NOMO-1 (cell line): ENCODE measurements around the gene RAPGEF2.
A peak's percentile ranks its signal among the peaks of the same experiment; 100 is the strongest.
"Not testable (repeated sequence)": the region's sequence is repeated elsewhere in the genome, so short reads cannot be mapped to it uniquely, and the experiment has no call there.

Experiments
- DNase-seq, 2 experiments: peaks; one replicate each; lab custom pipeline; 2025; ENCODE audit not compliant: unreplicated experiment in 2 of 2; lab: John Stamatoyannopoulos, UW

The RAPGEF2 gene

GRCh38 chr4:159160242-159160641, 57.4 kb downstream of the RAPGEF2 start:
- no peak for DNase-seq

GRCh38 chr4:159161436-159161835, 58.6 kb downstream of the RAPGEF2 start:
- not testable (repeated sequence) for DNase-seq

DNA sequence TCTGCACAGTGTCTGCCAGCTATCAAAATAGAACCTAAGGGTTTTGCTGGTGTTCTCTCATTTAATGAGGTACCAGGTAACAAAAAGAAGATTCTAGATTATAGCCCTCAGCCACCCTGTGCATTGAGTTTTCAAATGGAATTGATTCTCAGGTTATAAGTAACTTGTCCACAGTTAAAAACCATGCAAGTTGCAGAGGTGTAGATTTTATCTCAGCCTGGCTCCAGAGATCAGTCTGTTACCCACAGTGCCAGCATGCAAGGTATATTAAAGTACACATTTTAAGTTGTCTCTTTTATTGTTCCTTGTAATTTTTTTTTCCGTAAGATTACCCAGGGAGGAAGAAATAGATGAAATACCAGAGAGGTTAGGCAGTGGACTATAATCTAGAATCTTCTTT, 59.7 kb downstream of the RAPGEF2 start:
- no peak for DNase-seq

- DNase-seq: no peak
Measured at GRCh38 chr4:159163521-159163920, 60.6 kb downstream of the RAPGEF2 start.

DNA sequence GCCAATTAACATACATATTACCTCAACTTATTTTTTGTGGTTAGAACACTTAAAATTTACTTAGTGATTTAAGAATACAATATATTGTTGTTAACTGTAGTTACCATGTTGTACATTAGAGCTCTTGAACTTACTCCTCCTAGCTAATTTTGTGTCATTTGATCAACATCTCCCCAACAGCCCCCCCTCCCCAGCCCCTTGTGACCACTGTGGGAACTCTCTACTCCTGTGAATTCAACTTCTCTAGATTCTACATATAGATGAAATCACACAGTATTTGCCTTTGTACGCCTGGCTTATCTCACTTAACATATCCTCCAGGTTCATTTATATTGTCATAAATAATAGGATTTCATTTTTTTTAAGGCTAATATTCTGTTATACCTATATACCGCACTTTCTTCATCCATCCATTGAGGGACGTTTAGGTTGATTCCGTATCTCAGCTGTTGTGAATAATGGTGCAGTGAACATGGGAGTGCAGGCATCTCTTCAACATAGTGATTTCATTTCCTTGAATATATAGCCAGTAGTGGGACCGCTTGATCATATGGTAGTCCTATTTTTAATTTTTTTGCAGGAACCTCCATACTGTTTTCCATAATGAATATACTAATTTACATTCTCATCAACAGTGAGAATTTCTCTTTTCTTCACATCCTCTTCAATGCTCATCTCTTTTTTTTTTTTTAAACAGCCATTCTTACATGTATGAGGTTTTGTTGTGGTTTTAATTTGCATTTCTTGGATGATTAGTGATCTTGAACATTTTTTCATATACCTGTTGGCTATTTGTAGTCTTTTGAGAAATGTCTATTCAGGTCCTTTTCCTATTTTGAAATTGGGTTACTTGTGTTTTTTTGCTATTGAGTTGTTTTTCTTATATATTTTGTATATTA, 66.8 kb downstream of the RAPGEF2 start:
- DNase-seq: no peak

DNA sequence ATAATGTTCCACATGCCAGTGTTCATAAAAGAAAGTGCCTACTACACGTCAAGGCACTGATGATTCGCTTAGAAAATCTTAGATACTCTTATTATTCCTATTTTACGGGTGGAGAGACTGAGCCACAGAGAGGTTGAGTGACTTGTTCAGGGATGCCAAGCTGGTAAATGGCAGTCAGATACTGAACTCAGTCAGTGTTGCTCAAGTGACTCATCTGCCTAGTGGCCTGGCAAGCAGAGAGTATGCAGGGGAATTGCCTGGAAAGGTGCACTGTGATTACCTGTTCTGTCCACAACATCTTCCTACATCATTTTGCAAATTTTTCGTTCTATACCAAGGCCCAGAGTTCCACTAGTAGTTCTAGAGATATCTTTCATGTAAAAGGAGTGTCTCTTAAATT, 68.4 kb downstream of the RAPGEF2 start:
- DNase-seq: no peak

GRCh38 chr4:159173886-159174285, 71.0 kb downstream of the RAPGEF2 start:
- DNase-seq: no peak

GRCh38 chr4:159174645-159175084, 71.8 kb downstream of the RAPGEF2 start:
- DNase-seq: no peak

DNA sequence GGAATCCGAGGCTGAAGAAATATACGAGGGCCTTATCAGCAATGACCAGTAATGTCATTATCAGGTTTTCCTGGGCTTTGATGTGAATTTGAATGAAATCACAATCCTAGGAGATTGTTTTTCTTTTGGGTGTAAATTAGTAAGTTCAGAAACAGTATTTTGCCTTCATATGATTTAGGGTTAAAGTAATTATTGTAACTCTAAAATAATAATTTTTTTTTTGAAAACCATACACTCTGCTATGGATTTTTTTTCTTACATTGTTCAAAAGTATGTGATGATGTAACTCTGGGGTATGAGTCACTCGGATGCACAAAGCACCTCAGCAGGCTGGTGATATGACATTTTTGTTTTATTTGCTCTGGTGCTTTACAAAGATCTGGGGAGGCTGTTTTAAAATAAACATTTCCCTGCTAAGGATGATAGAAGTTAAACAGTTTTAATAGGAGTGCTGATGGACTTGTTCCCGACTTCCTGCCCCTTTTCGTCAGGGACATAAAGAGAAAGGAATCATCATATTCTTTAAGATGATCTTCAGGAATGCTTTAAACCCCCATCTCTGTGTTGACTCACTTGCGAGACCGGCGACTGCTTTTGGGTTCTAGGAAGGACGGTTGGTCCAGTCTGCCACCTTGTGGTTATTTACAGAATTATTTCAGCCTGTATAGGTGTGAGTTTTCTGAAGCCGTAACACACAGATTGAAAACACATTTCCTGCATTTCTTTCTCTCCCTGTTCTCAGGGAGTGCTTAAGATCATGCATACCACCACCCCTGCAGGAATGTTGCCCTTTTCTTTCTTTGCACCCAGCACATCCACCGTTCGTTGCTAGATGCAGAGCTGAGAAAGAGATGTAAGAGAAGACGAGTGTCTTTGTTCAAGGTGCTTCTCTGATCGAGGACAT, 72.5 kb downstream of the RAPGEF2 start:
- peak; percentile 60 to 62 for DNase-seq

GRCh38 chr4:159175989-159176375, 73.1 kb downstream of the RAPGEF2 start:
- no peak for DNase-seq

DNA sequence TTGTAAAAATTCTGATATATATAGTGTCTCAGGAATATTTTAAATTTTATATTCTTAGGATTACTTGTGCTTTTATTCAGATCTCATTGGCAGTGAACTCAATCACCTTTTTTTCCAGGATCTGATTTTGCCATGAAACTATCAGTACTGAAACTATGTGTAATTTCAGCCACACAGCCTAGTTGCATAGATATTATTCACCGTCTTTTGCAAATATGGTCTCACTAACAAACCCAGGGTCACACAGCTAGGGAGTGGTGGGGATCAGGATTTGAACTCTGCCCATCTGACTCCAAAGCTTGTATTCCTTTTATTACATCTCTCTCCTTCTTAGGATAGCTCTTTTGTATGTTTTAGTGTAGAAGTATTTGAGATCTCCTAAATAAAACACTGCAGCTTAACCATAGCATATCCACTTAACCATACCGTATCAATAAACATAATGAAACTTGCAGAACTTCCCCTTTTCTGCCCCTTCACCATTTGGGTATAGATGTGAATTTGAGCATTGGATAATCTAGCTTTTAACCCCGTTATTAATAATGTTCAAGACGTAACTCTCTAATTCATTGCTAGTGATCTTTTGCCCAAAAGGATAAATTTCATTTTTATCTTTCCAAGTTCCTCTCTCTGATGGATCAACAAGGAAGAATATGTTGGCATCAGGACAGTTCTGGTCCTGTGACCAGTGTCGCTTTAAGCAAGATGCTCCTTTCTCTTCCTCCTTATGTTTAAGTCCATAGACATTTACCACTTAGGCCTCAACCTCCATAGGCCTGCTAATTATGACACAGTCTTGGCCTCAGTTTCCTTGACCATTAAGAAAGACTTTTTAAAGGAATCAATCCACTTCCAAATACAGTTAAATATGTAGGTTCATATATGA, 74.6 kb downstream of the RAPGEF2 start:
- peak; percentile 21 to 58 for DNase-seq

- peak; percentile 44 to 91 for DNase-seq
Measured at GRCh38 chr4:159178151-159178546, 75.3 kb downstream of the RAPGEF2 start.

- peak in 1 of 2 experiments; percentile 19 for DNase-seq
Measured at GRCh38 chr4:159178979-159179969, 76.4 kb downstream of the RAPGEF2 start.

DNA sequence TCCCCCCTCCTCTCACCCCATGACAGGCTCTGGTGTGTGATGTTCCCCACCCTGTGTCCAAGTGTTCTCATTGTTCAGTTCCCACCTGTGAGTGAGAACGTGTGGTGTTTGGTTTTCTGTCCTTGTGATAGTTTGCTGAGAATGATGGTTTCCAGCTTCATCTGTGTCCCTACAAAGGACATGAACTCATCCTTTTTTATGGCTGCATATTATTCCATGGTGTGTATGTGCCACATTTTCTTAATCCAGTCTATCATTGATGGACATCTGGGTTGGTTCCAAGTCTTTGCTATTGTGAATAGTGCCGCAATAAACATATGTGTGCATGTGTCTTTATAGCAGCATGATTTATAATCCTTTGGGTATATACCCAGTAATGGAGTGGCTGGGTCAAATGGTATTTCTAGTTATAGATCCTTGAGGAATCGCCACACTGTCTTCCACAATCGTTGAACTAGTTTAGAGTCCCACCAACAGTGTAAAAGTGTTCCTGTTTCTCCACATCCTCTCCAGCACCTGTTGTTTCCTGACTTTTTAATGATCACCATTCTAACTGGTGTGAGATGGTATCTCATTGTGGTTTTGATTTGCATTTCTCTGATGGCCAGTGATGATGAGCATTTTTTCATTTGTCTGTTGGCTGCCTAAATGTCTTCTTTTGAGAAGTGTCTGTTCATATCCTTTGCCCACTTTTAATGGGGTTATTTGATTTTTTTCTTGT, 81.2 kb downstream of the RAPGEF2 start:
- not testable (repeated sequence) for DNase-seq

DNA sequence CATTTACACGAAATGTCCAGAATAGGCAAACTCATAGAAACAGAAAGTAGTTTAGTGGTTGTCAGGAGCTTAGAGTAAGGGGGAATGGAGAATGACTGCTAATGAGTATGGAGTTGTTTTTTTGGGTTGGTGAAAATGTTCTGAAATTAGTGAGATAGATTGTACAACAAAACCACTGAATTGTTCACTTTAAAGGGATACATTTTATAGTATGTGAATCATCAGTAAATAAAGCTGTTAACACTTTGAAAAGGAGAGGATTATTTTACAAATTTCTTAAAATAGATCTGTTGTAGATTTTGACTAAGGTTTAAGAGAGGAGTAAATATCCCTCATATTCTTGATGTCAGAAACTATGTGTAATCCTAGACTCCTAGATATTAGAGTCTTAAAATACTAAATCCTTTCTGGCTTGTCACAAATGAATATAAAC, 82.7 kb downstream of the RAPGEF2 start:
- DNase-seq: no peak

DNA sequence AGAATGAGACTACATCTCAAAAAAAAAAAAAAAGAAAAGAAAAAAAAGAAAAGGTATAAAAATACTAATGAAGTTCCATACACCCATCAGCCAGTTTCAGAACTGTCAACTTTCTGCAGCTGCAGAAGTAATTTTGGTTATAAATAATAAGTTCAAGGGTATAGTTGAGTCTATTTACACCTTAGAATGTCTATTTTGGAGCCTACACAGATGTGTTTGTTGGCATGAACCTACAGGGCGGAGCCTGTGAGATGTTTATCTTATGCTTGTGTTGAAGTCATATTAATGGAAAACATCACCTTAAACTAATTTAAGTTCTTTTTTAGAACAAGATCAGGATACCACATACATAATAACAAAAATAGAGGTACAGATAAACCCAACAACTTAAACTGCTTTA, 85.8 kb downstream of the RAPGEF2 start:
- DNase-seq: no peak

- no peak for DNase-seq
Measured at GRCh38 chr4:159190651-159191050, 87.8 kb downstream of the RAPGEF2 start.

- DNase-seq: no peak
Measured at GRCh38 chr4:159191989-159192388, 89.1 kb downstream of the RAPGEF2 start.
